ENCODE data around the gene UIMC1.

- no peak for TF ChIP-seq CTCF (IDR thresholded peaks at IDR 0.05)
- no peak for TF ChIP-seq POLR2A (IDR thresholded peaks at IDR 0.05)
Observed at GRCh38 chr5:176955895-176956294, 50.7 kb downstream of the UIMC1 start.

Measured in right lobe of liver (tissue), 4 donors.